ENCODE results near the gene DAPK1. TPM values are rescaled to one million over a fixed set of nuclear protein-coding genes. Genes with fewer than 3 reads are reported as not detected.

The DAPK1 gene
- total and polyA plus RNA-seq, 9 donors: 14.9 to 24.3 (median 18.8) TPM

DNA sequence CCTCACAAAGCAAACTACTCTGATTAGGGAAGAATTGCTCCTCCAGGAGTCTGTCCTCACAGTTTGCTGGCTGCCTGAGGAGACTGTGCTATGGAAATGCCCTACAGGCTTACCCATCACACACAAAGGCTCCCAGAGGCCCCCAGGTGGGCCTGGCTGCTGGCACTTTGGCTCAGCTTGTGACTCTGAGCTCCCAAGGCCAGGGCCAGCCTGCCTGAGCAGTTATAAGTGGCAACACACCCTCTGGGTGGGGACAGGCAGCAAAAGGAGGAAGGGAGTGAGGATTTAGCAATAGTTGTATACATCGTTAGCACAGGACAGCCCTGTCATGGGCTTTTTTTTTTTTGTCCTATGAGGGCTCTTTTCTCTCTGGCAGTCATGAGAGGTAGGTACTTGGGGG is 103.5 kb downstream of the DAPK1 start:
- WGBS (ENCODE audit: insufficient coverage): no CpG with 5 or more reads among the region's 1 CpG
- H3K36me3 ChIP-seq (ENCODE audit: control insufficient read depth, insufficient read depth, low read length): peaks cover 7% of the 10 kb centered on the region
- H3K27ac ChIP-seq (ENCODE audit: low read length): no peak overlapping the region
- no peak for DNase-seq
- peaks cover 42% of the 10 kb centered on the region for H3K27me3 ChIP-seq (ENCODE audit: control insufficient read depth, insufficient read depth, low read length)
- no peak overlapping the region for H3K4me3 ChIP-seq (ENCODE audit: low read length)
- H3K9me3 ChIP-seq (replicated peaks; ENCODE audit: control insufficient read depth, low read depth, low read length): no peaks in the 10 kb centered on the region
- peaks cover 29% of the 10 kb centered on the region for H3K4me1 ChIP-seq (ENCODE audit: control insufficient read depth, insufficient read depth, low read length)

DNA sequence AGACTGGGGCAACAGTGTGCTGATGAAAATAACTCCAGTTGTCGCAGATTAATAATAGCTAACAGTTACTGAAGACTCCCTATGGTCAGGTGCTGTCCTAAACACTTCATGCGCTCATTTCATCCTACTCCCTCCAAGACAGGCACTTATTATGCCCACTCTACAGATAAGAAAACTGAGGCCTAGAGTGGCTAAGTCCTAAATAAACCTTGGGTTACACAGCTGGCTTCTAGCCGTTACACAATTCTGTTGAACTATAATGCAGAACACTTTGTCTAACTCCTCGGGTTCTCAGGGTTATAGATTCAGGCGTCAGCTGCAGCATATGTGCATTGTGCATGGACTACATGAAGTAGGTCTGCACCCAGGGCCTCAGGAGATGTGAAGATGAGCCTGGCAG is 103.9 kb downstream of the DAPK1 start:
- Histone ChIP-seq H3K27ac (ENCODE audit: low read length) (no peak overlapping the region), H3K36me3 (ENCODE audit: control insufficient read depth, insufficient read depth, low read length) (peaks cover 7% of the 10 kb centered on the region), H3K4me1 (ENCODE audit: control insufficient read depth, insufficient read depth, low read length) (peaks cover 25% of the 10 kb centered on the region), H3K9me3 (replicated peaks; ENCODE audit: control insufficient read depth, low read depth, low read length) (no peaks in the 10 kb centered on the region), H3K4me3 (ENCODE audit: low read length) (no peak overlapping the region), H3K27me3 (ENCODE audit: control insufficient read depth, insufficient read depth, low read length) (peaks cover 42% of the 10 kb centered on the region)
- WGBS (ENCODE audit: insufficient coverage): 86% methylated on average over 3 of the region's 5 CpGs
- no peak for DNase-seq

DNA sequence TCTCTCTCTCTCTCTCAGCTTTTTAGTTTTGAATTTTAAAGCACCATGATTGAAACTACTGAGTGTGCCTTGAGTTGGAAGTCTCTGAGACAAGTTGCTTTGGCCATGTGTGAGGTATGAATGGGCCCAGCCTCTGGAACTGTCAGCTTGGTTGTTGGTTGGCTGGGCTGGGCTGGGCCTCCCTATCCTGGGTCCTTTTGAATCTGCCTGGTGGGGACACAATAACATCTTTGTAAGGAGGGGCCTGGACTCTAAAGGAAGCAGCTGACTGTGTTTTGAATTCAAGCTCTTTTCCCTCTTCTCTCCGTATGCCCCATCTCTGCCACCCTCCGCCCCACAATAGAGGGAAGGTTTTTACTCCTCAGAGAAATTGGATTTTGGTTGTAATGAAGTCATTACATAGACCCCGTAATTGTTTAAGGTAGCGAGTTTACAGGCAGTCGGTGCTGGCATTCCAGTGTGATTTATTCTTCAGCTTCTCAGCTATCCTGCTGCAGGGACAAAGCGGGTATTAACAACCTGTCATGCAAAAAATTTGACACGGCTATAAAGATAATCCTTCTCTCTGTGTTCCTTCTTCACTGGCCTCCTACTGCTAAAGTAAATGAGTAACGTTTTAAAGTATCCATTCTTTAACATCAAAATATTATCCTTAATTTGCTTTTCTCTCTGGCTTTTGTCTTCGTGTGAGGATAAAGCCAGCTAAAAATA is 105.4 kb downstream of the DAPK1 start:
- Histone ChIP-seq H3K27me3 (ENCODE audit: control insufficient read depth, insufficient read depth, low read length) (peaks cover 38% of the 10 kb centered on the region), H3K4me1 (ENCODE audit: control insufficient read depth, insufficient read depth, low read length) (peaks cover 15% of the 10 kb centered on the region), H3K27ac (ENCODE audit: low read length) (no peak overlapping the region), H3K4me3 (ENCODE audit: low read length) (no peak overlapping the region), H3K36me3 (ENCODE audit: control insufficient read depth, insufficient read depth, low read length) (peaks cover 7% of the 10 kb centered on the region), H3K9me3 (replicated peaks; ENCODE audit: control insufficient read depth, low read depth, low read length) (no peaks in the 10 kb centered on the region)
- WGBS (ENCODE audit: insufficient coverage): 47% methylated on average over 3 of the region's 9 CpGs
- no peak for DNase-seq

DNA sequence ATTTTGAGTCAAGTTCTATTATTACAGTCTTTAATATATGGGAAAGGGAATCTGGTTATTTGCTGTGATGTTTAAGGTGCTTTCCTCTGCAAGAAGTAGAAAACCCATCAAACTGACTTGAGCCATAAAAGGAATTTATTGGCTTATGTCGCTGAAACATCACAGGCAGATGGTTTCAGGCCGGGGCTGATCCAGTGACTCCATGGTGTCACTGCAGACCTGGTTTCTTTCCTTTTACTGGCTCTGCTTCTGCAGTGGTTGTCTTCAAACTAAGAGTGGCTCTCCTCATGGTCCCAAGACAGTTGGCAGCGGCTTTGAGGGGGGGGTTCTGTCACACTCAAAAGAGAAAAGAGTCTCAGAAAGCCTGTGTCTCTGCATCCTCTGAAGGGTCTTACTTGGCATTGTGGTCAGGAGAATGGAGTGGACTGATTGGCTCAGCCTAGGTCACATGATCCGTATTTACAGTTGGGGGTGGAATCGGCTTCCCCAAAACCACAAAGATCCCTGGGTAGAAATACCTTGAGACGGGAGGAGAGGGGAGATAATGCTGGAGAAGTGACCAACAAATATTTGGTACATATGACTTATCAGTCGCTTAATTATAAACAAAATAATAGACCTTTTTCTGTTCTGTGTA is 106.3 kb downstream of the DAPK1 start:
- DNase-seq: no peak
- 60% methylated on average over 3 of the region's 7 CpGs for WGBS (ENCODE audit: insufficient coverage)
- Histone ChIP-seq H3K36me3 (ENCODE audit: control insufficient read depth, insufficient read depth, low read length) (peaks cover 7% of the 10 kb centered on the region), H3K4me3 (ENCODE audit: low read length) (no peak overlapping the region), H3K4me1 (ENCODE audit: control insufficient read depth, insufficient read depth, low read length) (peaks cover 15% of the 10 kb centered on the region), H3K27me3 (ENCODE audit: control insufficient read depth, insufficient read depth, low read length) (peaks cover 38% of the 10 kb centered on the region), H3K27ac (ENCODE audit: low read length) (no peak overlapping the region), H3K9me3 (replicated peaks; ENCODE audit: control insufficient read depth, low read depth, low read length) (no peaks in the 10 kb centered on the region)

DNA sequence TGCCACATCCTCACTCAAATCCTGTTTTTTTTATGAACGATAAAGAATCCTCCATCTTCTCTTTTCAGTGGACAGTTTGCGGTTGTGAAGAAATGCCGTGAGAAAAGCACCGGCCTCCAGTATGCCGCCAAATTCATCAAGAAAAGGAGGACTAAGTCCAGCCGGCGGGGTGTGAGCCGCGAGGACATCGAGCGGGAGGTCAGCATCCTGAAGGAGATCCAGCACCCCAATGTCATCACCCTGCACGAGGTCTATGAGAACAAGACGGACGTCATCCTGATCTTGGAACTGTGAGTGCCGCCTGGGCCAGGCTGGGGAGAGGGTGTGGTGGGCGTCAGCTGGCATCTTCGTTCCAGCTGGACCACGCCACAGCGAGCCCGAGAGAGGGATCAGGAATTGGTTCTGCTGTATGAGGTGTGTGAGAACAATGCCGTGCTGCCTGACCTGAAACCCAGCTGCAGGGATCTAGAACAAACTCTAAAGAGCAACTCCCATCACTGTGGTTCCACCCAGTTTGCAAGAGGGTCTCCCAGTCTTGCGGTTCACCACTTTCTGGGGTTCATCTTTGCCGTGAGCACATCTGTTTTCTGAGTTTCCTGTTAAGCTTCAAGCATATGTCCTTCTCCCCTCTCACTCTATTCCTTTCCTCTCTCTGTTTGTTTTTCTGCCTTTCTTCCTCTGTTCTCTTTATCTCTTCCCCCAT is 107.4 kb downstream of the DAPK1 start:
- no peak overlapping the region for H3K27ac ChIP-seq (ENCODE audit: low read length)
- H3K36me3 ChIP-seq (ENCODE audit: control insufficient read depth, insufficient read depth, low read length): peaks cover 7% of the 10 kb centered on the region
- no peaks in the 10 kb centered on the region for H3K9me3 ChIP-seq (replicated peaks; ENCODE audit: control insufficient read depth, low read depth, low read length)
- DNase-seq: no peak
- H3K4me1 ChIP-seq (ENCODE audit: control insufficient read depth, insufficient read depth, low read length): peaks cover 12% of the 10 kb centered on the region
- H3K4me3 ChIP-seq (ENCODE audit: low read length): no peak overlapping the region
- peaks cover 38% of the 10 kb centered on the region for H3K27me3 ChIP-seq (ENCODE audit: control insufficient read depth, insufficient read depth, low read length)
- WGBS (ENCODE audit: insufficient coverage): 85% methylated on average over 19 of the region's 23 CpGs

DNA sequence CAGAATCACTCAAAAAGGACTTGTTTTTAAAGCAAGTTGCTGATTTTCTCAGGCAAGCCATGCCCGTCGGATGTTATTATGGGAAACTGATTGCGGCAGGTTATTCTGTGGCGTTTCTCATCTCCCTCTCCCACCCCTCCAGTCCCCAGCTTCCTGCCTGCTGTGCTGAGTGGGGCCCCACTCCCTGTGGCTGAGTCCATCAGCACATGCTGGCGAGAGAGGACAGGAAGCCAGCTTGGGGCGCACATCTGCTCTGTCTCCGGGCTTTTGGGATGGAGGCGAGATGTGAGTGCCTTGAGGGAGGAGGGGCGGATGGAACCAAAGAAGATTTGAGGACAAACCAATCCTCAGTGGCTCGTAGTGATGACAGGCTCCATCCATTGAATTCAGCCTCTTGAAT is 108.0 kb downstream of the DAPK1 start:
- Histone ChIP-seq H3K27me3 (ENCODE audit: control insufficient read depth, insufficient read depth, low read length) (peaks cover 33% of the 10 kb centered on the region), H3K36me3 (ENCODE audit: control insufficient read depth, insufficient read depth, low read length) (peaks cover 7% of the 10 kb centered on the region), H3K27ac (ENCODE audit: low read length) (no peak overlapping the region), H3K9me3 (replicated peaks; ENCODE audit: control insufficient read depth, low read depth, low read length) (no peaks in the 10 kb centered on the region), H3K4me3 (ENCODE audit: low read length) (no peak overlapping the region), H3K4me1 (ENCODE audit: control insufficient read depth, insufficient read depth, low read length) (peaks cover 8% of the 10 kb centered on the region)
- WGBS (ENCODE audit: insufficient coverage): 20% methylated on average over 1 of the region's 10 CpGs
- DNase-seq: no peak

DNA sequence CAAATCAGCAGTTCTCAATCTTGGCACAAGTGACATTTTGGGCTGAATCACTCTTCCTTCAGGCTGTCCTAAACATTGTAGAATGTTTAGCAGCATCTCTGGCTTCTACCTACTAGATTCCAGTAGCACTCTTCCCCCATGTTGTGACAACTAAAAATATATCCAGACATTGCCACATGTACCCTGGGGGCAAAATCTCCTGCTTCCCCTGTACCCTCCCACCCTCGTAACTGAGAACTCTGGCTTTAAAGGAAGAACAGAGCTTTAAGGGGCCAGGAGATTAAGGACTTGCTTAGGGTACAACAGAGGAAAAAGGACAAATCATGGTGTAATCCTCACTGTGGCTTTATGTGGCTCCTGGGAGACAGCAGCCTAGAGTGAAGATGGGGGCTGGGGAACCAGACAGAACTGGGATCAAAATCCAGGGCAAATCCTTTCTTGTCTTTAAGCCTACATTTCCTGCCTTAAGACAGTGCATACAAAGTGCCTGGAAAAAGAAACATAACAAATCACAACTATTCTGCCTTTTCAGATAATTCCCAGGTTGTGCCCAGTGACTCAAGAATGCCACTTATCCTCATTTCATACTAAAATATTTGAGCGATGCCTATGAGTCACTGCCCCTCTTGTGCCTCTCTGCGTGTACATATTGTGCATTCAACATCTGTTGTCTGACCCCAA is 109.3 kb downstream of the DAPK1 start:
- Histone ChIP-seq H3K9me3 (replicated peaks; ENCODE audit: control insufficient read depth, low read depth, low read length) (no peaks in the 10 kb centered on the region), H3K27ac (ENCODE audit: low read length) (no peak overlapping the region), H3K4me1 (ENCODE audit: control insufficient read depth, insufficient read depth, low read length) (peaks cover 3% of the 10 kb centered on the region), H3K4me3 (ENCODE audit: low read length) (no peak overlapping the region), H3K36me3 (ENCODE audit: control insufficient read depth, insufficient read depth, low read length) (peaks cover 7% of the 10 kb centered on the region), H3K27me3 (ENCODE audit: control insufficient read depth, insufficient read depth, low read length) (peaks cover 21% of the 10 kb centered on the region)
- no peak for DNase-seq
- 60% methylated on average over 1 of the region's 3 CpGs for WGBS (ENCODE audit: insufficient coverage)

DNA sequence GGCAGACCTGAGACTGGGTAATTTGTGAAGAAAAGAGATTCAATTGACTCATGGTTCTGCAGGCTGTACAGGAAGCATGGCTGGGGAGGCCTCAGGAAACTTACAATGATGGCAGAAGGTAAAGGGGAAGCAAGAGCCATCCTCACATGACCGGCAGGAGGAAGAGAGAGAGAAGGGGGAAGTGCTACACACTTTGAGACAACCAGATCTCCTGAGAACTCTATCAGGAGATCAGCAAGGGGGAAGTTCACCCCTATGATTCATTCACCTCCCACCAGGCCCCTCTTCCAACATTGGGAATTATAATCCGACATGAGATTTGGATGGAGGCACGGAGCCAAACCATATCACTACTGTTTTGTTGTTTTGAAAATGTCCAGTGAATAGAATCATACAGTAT is 110.2 kb downstream of the DAPK1 start:
- Histone ChIP-seq H3K4me3 (ENCODE audit: low read length) (no peak overlapping the region), H3K4me1 (ENCODE audit: control insufficient read depth, insufficient read depth, low read length) (peaks cover 3% of the 10 kb centered on the region), H3K36me3 (ENCODE audit: control insufficient read depth, insufficient read depth, low read length) (peaks cover 7% of the 10 kb centered on the region), H3K9me3 (replicated peaks; ENCODE audit: control insufficient read depth, low read depth, low read length) (no peaks in the 10 kb centered on the region), H3K27me3 (ENCODE audit: control insufficient read depth, insufficient read depth, low read length) (peaks cover 17% of the 10 kb centered on the region), H3K27ac (ENCODE audit: low read length) (no peak overlapping the region)
- DNase-seq: no peak
- WGBS (ENCODE audit: insufficient coverage): no CpG with 5 or more reads among the region's 3 CpGs

DNA sequence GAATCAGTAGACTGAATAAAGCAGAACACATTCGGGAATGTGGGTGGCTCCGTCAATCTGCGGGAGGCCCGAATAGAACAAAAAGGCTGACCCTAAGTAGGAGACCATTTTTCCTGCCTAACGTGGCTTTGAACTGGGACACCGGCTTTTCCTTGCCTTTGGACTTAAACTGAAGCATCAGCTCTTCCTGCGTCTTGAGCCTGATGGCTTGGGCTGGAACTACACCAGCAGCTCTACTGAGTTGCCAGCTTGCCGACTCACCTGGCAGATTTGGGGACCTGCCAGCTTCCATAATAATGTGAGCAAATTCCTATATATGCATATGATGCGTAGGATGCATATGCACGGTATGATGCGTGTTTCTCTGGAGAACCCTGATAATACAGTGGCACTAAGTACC is 111.3 kb downstream of the DAPK1 start:
- no peaks in the 10 kb centered on the region for H3K4me1 ChIP-seq (ENCODE audit: control insufficient read depth, insufficient read depth, low read length)
- DNase-seq: no peak
- 85% methylated on average over 7 of the region's 11 CpGs for WGBS (ENCODE audit: insufficient coverage)

DNA sequence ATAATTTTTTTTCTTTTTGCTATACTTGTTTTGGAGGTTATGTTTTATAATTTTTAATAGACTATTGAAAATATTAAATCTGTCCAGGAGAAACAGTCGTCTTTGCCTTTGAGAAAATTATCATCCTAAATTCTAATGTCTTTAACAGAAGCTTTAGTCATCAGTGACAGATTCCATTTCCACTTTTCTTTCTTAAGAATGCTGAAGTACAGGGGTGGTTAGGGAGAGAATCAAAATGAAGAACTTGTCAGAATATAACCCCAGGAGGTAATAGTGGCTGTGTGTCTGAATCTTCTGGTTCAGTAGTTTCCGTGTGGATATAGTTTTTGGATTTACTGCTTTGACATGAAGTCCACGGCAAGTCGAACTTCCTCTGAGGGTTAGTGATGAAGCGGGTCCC is 111.8 kb downstream of the DAPK1 start:
- H3K36me3 ChIP-seq (ENCODE audit: control insufficient read depth, insufficient read depth, low read length): peaks cover 7% of the 10 kb centered on the region
- no CpG with 5 or more reads among the region's 5 CpGs for WGBS (ENCODE audit: insufficient coverage)

More for the DNA sequence above, 111.3 kb downstream of the DAPK1 start:
- Histone ChIP-seq H3K36me3 (ENCODE audit: control insufficient read depth, insufficient read depth, low read length) (peaks cover 7% of the 10 kb centered on the region), H3K27me3 (ENCODE audit: control insufficient read depth, insufficient read depth, low read length) (peaks cover 11% of the 10 kb centered on the region), H3K27ac (ENCODE audit: low read length) (no peak overlapping the region), H3K9me3 (replicated peaks; ENCODE audit: control insufficient read depth, low read depth, low read length) (no peaks in the 10 kb centered on the region), H3K4me3 (ENCODE audit: low read length) (no peak overlapping the region)

More for the DNA sequence above, 111.8 kb downstream of the DAPK1 start:
- no peak for DNase-seq
- Histone ChIP-seq H3K4me3 (ENCODE audit: low read length) (no peak overlapping the region), H3K9me3 (replicated peaks; ENCODE audit: control insufficient read depth, low read depth, low read length) (no peaks in the 10 kb centered on the region), H3K27me3 (ENCODE audit: control insufficient read depth, insufficient read depth, low read length) (peaks cover 11% of the 10 kb centered on the region), H3K4me1 (ENCODE audit: control insufficient read depth, insufficient read depth, low read length) (no peaks in the 10 kb centered on the region), H3K27ac (ENCODE audit: low read length) (no peak overlapping the region)

Data from muscle of leg (tissue), 11 donors.